Measurements from ENCODE around the gene TEX14. TPM values are rescaled to one million over a fixed set of nuclear protein-coding genes. Genes with fewer than 3 reads are reported as not detected.

Gene TEX14
- total and polyA plus RNA-seq, 3 experiments from 2014 or later: 0.11 to 0.20 TPM; not detected in 1

DNA sequence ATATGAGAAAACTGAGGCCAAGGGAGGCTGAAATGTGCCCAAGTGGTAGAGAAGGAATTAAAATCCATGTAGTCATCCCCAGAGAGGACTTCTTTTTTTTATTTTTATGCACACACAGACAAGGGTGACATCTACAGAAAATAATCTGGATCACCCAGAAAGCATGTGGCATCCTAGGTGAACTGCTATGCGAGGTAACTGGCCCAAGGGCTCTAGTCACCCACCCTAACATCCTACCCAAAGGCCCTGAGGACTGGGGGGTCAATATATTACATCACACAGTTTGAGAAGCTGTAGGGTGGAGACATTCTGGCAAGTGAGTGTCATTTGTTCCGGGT, 23.3 kb downstream of the TEX14 start:
- H3K27ac ChIP-seq (ENCODE audit: low read depth, low read length): no peak overlapping the region
- POLR2A ChIA-PET: no interaction called here
- CTCF ChIA-PET: no interaction called here
- H3K36me3 Mint-ChIP-seq: no peaks in the 10 kb centered on the region
- no peaks in the 10 kb centered on the region for H3K9me3 Mint-ChIP-seq
- no peak for DNase-seq
- H3K4me3 Mint-ChIP-seq: no peak overlapping the region
- no peaks in the 10 kb centered on the region for H3K9me3 ChIP-seq (ENCODE audit: low read length)
- H3K4me1 ChIP-seq (ENCODE audit: insufficient read depth, low read length): no peaks in the 10 kb centered on the region
- peaks cover 9 to 15% of the 10 kb centered on the region in 2 donors for H3K27me3 Mint-ChIP-seq
- no peaks in the 10 kb centered on the region for H3K36me3 ChIP-seq (ENCODE audit: insufficient read depth, low read length)
- H3K4me1 Mint-ChIP-seq: peaks cover 3 to 8% (median 7%) of the 10 kb centered on the region in 3 donors
- H3K27ac Mint-ChIP-seq: no peak overlapping the region
- H3K27me3 ChIP-seq (ENCODE audit: insufficient read depth, low read length, poor library complexity, severe bottlenecking): no peaks in the 10 kb centered on the region
- no peak overlapping the region for H3K4me3 ChIP-seq (ENCODE audit: low read length)

DNA sequence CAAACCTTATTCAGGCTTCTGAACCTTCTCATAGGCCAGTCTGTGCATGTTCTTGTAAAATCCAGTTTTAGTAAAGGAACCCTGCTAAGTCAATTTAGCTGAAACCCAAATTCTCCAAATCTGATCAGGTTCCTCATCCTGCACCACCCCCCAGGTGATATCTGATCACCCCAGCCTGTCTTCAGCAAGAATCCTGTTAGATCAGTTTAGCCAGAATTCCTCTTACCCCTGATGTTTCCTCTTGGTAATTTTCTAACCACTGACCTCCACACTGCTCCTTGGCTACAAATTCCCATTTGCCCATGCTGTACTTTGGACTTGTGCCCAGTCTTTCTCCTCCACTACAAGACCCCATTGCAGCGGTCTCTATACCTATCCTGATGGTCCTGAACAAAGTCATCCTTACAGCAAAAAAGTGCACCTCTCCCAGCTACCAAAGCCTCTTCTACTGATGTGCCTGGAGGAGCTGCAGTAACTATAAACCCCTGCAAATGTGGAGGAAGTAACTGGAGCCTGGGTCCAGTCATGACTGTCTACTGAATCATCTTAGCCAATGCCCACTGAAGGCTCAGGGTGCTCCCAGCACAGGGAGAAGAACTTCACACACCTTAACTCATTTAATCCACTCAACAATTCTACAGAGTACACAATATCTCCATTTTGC, 23.8 kb downstream of the TEX14 start:
- DNase-seq: no peak
- H3K27me3 ChIP-seq (ENCODE audit: insufficient read depth, low read length, poor library complexity, severe bottlenecking): no peaks in the 10 kb centered on the region
- no peaks in the 10 kb centered on the region for H3K9me3 ChIP-seq (ENCODE audit: low read length)
- H3K36me3 ChIP-seq (ENCODE audit: insufficient read depth, low read length): no peaks in the 10 kb centered on the region
- Mint-ChIP-seq H3K27ac (no peak overlapping the region), H3K36me3 (no peaks in the 10 kb centered on the region), H3K9me3 (no peaks in the 10 kb centered on the region), H3K4me1 (peaks cover 3 to 8% (median 7%) of the 10 kb centered on the region in 3 donors), H3K4me3 (no peak overlapping the region), H3K27me3 (peaks cover 9 to 15% of the 10 kb centered on the region in 2 donors)
- no peaks in the 10 kb centered on the region for H3K4me1 ChIP-seq (ENCODE audit: insufficient read depth, low read length)
- no peak overlapping the region for H3K4me3 ChIP-seq (ENCODE audit: low read length)
- ChIA-PET CTCF (interaction anchor here (0.7 kb wide), 1 partner anchor 20 kb away, joined by 3 read pairs; no protein-coding TSS in a partner anchor), POLR2A (no interaction called here)
- H3K27ac ChIP-seq (ENCODE audit: low read depth, low read length): no peak overlapping the region

DNA sequence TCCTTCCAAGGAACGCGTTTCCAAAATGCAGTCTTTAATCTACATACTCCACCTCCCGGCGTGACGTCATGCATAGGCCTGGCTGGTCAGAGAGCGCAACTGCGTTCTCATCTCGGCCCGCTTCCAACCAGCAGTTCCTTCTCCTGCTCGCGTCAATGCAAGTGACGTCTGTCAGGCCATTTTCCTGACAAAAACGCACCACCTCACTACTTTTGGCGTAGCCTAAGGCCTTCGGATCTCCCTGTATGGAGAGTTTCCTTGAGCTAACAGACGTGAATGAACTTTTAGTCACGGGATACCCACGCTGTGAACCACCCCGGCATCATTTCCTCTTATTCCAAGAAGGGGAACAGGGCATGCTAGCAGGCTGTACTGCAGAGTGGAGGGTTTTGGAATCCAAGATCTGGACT, 25.0 kb downstream of the TEX14 start:
- Mint-ChIP-seq H3K27ac (peak overlapping the region in 2 of 8 donors; percentile 51 to 58), H3K9me3 (no peaks in the 10 kb centered on the region), H3K36me3 (no peaks in the 10 kb centered on the region), H3K27me3 (peaks cover 8 to 15% of the 10 kb centered on the region in 2 donors), H3K4me1 (peaks cover 3 to 8% (median 7%) of the 10 kb centered on the region in 3 donors), H3K4me3 (peak overlapping the region; percentile 5 to 78 (median 59))
- POLR2A ChIA-PET: interaction anchor here (0.6 kb wide), 1 partner anchor 72 kb away, joined by 4 read pairs; no protein-coding TSS in a partner anchor
- Histone ChIP-seq H3K27ac (ENCODE audit: low read depth, low read length) (peak overlapping the region; percentile 33), H3K36me3 (ENCODE audit: insufficient read depth, low read length) (no peaks in the 10 kb centered on the region), H3K27me3 (ENCODE audit: insufficient read depth, low read length, poor library complexity, severe bottlenecking) (no peaks in the 10 kb centered on the region), H3K4me3 (ENCODE audit: low read length) (peak overlapping the region; percentile 21), H3K4me1 (ENCODE audit: insufficient read depth, low read length) (no peaks in the 10 kb centered on the region), H3K9me3 (ENCODE audit: low read length) (no peaks in the 10 kb centered on the region)
- CTCF ChIA-PET: no interaction called here
- DNase-seq: peak in 3 of 5 donors; percentile 8 to 37 (median 30)

DNA sequence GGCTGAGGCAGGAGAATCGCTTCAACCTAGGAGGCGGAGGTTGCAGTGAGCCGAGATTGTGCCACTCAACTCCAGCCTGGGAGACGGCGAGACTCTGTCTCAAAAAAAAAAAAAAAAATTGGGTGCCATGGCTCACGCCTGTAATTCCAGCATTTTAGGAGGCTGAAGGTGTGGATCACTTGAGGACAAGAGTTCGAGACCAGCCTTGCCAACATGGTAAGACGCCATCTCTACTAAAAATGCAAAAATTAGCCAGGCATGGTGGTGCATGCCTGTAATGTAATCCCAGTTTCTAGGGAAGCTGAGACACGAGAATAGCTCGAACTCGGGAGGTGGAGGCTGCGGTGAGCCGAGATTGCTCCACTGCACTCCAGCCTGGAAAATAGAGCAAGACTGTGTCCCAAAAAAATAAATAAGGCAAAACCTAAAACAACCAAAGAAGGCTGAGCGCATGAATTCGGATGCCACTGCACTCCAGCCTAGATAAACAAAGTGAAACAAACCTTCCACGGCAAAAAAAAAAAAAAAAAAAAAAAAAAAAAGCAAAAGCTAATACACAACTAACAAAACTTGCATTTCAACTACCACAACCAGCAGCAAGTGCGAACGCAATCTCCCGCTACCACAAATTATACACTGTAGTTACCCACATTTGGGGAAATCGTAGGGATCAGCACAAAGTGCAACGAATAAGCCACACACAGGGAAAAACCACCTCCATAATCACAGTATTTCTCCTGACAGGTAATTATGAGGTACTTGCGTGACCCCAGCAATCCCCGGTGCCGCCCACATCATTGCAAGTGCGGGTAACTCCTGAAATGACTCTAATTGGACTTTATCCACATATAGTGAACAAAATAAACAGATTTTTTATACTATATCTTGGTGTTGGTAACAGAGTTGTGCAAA, 25.6 kb downstream of the TEX14 start:
- Histone ChIP-seq H3K4me1 (ENCODE audit: insufficient read depth, low read length) (no peaks in the 10 kb centered on the region), H3K27me3 (ENCODE audit: insufficient read depth, low read length, poor library complexity, severe bottlenecking) (no peaks in the 10 kb centered on the region), H3K27ac (ENCODE audit: low read depth, low read length) (peak overlapping the region; percentile 33), H3K36me3 (ENCODE audit: insufficient read depth, low read length) (no peaks in the 10 kb centered on the region), H3K4me3 (ENCODE audit: low read length) (peak overlapping the region; percentile 21), H3K9me3 (ENCODE audit: low read length) (no peaks in the 10 kb centered on the region)
- ChIA-PET POLR2A (interaction anchor here (0.6 kb wide), 1 partner anchor 71 kb away, joined by 4 read pairs; no protein-coding TSS in a partner anchor), CTCF (no interaction called here)
- no peaks in the 10 kb centered on the region for H3K9me3 Mint-ChIP-seq
- peaks cover 3 to 8% (median 7%) of the 10 kb centered on the region in 3 donors for H3K4me1 Mint-ChIP-seq
- DNase-seq: no peak
- H3K27ac Mint-ChIP-seq: no peak overlapping the region
- peak overlapping the region; percentile 5 to 78 (median 59) for H3K4me3 Mint-ChIP-seq
- H3K27me3 Mint-ChIP-seq: peaks cover 4 to 15% of the 10 kb centered on the region in 2 donors
- H3K36me3 Mint-ChIP-seq: no peaks in the 10 kb centered on the region

DNA sequence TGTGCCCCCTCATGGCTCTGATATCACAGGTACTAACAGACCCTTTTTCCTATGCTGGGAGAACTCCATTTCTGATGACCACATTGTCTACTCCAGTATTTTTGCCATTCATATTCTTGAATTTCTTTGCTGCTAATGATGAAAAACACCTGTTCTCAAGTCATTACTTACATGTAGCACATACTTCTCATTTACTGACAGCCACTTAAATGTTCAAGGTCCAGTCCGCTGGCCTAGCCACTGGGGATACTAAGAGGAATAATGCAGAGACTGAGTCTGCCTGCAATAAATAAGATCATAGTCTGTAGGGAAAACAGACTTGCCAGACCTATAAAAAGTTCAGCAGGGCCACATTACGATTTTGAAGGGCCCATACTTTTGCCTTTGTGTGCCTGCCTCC, 27.5 kb downstream of the TEX14 start:
- CTCF ChIA-PET: no interaction called here
- no peak overlapping the region for H3K27ac Mint-ChIP-seq

DNA sequence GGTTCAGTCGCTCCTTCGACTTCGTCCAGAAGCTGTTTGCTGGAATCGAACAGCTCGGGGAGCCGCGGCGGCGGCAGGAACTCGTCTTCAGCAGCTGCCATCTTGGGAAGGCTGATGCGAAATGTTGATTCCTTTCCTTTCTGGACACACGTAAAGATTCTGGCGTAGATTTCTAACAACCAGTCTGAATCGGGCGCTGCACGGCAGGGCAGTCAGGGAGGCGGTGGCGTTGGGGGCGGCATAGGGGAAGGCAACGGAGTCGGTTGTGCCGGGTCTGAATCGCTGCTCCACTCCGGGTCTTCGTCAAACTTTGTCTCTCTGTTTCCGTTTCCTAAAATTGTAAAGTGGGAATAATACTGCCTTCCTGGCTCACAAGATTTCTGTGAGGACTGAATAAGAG, 30.3 kb downstream of the TEX14 start:
- DNase-seq: no peak
- H3K4me3 Mint-ChIP-seq: peak overlapping the region in 2 of 7 donors; percentile 19 to 59
- H3K27me3 Mint-ChIP-seq: peaks cover 2 to 9% of the 10 kb centered on the region in 2 donors
- H3K27me3 ChIP-seq (ENCODE audit: insufficient read depth, low read length, poor library complexity, severe bottlenecking): no peaks in the 10 kb centered on the region
- peaks cover 0 to 3% (median 0%) of the 10 kb centered on the region in 5 donors for H3K9me3 Mint-ChIP-seq
- peaks cover 3% of the 10 kb centered on the region for H3K4me1 ChIP-seq (ENCODE audit: insufficient read depth, low read length)
- peaks cover 0 to 3% (median 0%) of the 10 kb centered on the region in 3 donors for H3K36me3 Mint-ChIP-seq
- ChIA-PET POLR2A (interaction anchor here (1.3 kb wide), 1 partner anchor 30 kb away, joined by 3 read pairs; no protein-coding TSS in a partner anchor), CTCF (interaction anchor here (1.1 kb wide), 1 partner anchor 30 kb away, joined by 3 read pairs; no protein-coding TSS in a partner anchor)
- no peak overlapping the region for H3K4me3 ChIP-seq (ENCODE audit: low read length)
- H3K9me3 ChIP-seq (ENCODE audit: low read length): no peaks in the 10 kb centered on the region
- H3K27ac Mint-ChIP-seq: peak overlapping the region in 1 of 8 donors; percentile 65
- no peaks in the 10 kb centered on the region for H3K36me3 ChIP-seq (ENCODE audit: insufficient read depth, low read length)
- H3K27ac ChIP-seq (ENCODE audit: low read depth, low read length): no peak overlapping the region
- peaks cover 17 to 25% (median 24%) of the 10 kb centered on the region in 3 donors for H3K4me1 Mint-ChIP-seq

More for the DNA sequence above, 27.5 kb downstream of the TEX14 start:
- Mint-ChIP-seq H3K9me3 (no peaks in the 10 kb centered on the region), H3K4me3 (no peak overlapping the region), H3K27me3 (peaks cover 5 to 15% of the 10 kb centered on the region in 2 donors), H3K36me3 (peaks cover 0 to under 1% (median 0%) of the 10 kb centered on the region in 3 donors), H3K4me1 (peaks cover 4 to 14% (median 10%) of the 10 kb centered on the region in 3 donors)
- Histone ChIP-seq H3K27me3 (ENCODE audit: insufficient read depth, low read length, poor library complexity, severe bottlenecking) (no peaks in the 10 kb centered on the region), H3K9me3 (ENCODE audit: low read length) (no peaks in the 10 kb centered on the region), H3K4me3 (ENCODE audit: low read length) (no peak overlapping the region), H3K27ac (ENCODE audit: low read depth, low read length) (no peak overlapping the region), H3K36me3 (ENCODE audit: insufficient read depth, low read length) (no peaks in the 10 kb centered on the region), H3K4me1 (ENCODE audit: insufficient read depth, low read length) (no peaks in the 10 kb centered on the region)
- POLR2A ChIA-PET: no interaction called here
- DNase-seq: no peak

DNA sequence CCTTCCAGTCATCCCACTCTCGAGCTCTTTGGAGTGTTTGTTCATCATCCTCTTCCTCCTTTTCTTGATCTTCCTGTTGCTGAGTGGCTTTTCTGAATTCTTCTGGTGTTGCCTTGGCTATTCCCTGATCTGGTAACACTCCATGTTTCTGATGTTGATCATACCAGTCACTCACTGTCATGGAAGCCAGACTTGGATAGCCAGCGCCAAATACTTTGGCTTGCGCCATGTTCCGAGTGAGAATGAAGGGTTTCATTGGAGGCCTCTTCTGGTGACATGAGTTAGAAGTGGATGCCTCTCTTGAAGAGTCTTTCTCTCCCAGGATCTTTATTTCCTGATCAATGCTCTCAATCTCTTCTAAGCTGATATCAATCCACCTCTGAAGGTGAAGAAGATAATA, 31.2 kb downstream of the TEX14 start:
- Mint-ChIP-seq H3K27ac (peak overlapping the region in 3 of 8 donors; percentile 32 to 69 (median 65)), H3K4me1 (peaks cover 16 to 23% (median 23%) of the 10 kb centered on the region in 3 donors), H3K4me3 (peak overlapping the region; percentile 16 to 71 (median 52)), H3K9me3 (peaks cover 0 to 3% (median 0%) of the 10 kb centered on the region in 5 donors), H3K27me3 (peaks cover 0 to 7% of the 10 kb centered on the region in 2 donors), H3K36me3 (peaks cover 0 to 3% (median 0%) of the 10 kb centered on the region in 3 donors)
- ChIA-PET CTCF (no interaction called here), POLR2A (no interaction called here)
- no peak for DNase-seq
- Histone ChIP-seq H3K4me1 (ENCODE audit: insufficient read depth, low read length) (peaks cover 3% of the 10 kb centered on the region), H3K9me3 (ENCODE audit: low read length) (no peaks in the 10 kb centered on the region), H3K27ac (ENCODE audit: low read depth, low read length) (no peak overlapping the region), H3K36me3 (ENCODE audit: insufficient read depth, low read length) (no peaks in the 10 kb centered on the region), H3K27me3 (ENCODE audit: insufficient read depth, low read length, poor library complexity, severe bottlenecking) (no peaks in the 10 kb centered on the region), H3K4me3 (ENCODE audit: low read length) (no peak overlapping the region)

All from CD8-positive, alpha-beta memory T cell (primary cell).